ENCODE measurements around the gene MYO7B.

Gene MYO7B

DNA sequence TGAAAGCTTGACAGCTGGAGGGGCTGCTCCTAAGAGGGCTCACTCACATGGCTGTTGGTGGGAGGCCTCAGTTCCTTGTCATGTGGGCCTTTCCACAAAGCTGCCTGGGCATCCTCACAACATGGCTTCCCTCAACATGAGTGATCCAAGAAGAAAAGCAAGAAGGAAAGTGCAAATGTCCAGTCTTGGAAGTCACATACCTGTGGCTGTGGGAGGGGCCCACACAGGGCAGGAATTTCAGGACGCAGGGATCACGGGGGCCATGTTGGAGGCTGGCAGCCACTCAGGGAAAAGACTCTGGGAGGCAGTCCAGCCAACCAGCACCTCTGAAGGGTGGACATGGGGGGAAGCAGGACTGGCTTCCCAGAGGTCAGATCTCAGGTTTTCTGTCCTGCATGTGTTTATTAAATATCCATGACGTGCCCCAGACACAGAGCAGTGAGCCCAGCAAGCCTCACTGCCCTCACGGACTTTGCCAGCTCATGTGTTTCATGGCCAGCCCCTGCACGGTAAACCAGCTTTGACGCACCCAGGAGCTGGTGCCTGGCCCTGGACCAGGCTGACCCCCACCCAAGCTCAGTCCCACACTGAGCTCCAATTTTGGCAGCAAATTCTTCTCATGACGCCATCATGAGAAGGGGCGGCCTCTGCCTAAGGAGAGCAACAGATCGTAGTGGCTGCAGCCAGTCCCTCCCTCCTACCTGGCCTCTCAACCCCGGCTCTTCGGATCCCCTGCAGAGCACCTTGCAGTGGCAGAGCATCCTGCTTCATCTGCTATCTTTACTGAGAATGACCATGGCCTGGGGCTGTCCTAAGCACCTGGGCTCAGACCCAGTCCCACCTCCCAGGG lies 75.8 kb downstream of the MYO7B start:
- DNase-seq, result no peak

DNA sequence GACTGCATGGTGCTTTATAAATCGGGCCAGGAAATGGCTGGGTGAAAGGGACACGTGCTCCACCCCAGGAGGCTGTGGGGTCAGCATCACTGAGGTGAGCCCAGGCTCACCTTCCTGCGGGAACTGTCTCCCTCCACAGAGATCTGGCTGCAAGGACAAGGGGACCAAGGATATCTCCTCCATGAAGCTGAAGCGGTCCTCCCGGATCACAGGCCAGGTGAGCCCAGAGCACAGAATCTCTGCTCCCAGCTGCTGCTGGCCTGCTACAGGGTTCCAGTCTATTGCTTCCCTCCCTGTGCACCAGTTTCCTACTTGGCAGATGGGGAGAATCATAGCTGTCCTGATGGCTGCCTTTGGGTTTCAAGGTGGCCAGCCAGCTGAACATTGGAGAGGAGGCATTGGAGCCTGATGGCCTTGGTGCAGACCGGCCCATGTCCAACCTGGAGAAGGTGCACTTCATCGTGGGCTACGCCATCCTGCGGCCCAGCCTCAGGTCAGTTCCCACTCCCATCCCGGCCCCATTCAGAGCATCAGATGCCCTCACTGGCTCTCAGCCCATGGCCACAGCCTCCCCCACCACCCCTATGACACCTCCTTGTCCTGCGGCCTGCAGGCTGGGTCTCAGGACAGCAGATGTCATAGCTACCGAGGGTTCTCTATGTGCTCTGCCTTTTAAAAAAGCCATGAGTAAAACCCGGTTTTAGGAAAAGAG lies 76.8 kb downstream of the MYO7B start:
- no peak for DNase-seq

DNA sequence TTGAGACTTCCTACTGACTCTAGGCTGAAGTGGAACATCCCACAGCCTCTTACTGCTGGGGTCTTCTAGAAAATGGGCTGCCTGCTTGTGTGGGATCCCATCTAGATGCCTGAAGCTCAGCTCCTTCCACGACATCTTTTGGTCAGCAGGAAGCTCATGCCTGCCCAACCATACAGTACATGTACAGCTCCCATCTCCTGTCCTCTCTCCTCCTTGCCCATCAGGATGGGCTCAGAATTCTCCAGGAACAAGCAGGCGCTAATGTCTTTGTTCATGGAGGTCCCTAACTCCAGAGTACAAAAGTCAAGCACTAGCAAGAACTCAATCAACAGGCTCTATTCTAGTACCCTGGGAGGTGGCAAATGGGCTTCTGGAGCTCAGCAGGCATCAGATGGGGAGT lies 78.8 kb downstream of the MYO7B start:
- DNase-seq, result no peak

DNA sequence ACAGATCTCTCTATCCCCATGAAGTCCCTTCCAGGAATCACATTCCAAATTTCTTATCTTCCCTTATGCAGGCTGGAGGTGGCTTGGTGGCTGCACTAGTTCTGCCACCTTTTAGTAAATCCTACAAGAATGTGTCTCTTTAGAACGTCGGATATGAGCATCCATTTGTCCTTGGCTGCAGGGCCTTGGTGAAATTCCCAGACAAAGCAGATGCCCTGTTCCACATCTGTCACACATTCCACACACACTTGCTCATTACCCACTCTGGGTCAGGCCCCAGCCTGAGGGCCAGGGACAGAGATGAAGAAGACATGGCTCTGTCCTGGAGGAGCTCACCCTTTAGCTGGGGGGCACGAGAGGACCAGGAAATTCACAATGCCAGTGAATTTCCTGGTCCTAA lies 79.2 kb downstream of the MYO7B start:
- no peak for DNase-seq

DNA sequence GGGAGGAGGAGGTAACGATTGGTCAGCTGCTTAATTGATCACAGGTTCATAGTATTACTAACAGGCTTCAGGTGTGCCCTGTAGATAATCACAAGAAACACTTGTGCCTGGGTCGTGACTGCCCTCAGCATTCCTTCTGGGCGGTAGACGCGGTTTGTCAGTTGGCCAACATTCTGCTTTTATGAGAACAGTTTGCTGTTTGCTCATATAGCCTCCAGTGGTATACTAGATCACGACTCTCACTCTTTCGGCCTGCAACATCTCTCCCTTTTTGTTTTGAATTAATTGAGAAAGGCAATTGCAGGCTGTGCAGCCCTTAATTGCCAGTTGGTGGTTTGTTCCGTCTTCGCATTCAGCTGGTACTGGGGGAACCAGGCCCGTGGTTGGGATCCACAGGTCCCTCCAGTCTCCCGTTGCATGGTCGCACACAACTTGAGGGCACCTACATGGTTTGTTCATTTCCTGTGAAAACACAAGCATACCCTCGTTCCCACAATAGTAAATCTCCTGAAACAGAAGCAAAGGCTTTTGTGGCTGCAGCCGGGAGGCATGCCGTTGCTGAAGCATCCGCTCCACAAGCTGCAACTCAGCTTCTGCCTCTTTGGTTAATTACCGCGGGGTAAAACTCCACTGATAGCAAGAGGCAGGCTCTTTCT lies 80.2 kb downstream of the MYO7B start:
- DNase-seq, result no peak

DNA sequence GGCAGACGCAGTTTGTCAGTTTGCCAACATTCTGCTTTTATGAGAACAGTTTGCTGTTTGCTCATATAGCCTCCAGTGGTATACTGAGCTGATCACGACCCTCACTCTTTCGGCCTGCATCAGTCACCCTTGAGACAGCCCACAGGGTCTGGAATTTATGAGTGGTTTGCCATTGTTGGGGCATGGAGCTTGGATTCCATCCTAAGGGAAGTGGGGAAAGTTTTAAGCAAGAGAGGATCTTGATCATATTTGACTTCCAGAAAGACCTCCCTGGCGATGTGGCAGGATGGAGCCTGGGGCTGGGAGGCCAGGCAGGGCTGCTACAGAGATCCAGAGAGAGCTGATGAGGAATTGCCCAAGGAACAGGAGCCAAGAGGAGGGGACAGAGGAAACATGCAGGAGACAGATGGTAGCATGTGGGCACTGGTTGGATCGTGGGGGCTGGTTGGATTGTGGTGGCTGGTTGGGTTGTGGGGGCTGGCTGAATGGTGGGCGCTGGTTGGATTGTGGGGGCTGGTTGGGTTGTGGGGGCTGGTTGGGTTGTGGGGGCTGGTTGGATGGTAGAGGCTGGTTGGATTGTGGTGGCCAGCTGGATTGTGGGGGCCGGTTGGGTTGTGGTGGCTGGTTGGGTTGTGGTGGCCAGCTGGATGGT lies 83.2 kb downstream of the MYO7B start:
- DNase-seq, result no peak

DNA sequence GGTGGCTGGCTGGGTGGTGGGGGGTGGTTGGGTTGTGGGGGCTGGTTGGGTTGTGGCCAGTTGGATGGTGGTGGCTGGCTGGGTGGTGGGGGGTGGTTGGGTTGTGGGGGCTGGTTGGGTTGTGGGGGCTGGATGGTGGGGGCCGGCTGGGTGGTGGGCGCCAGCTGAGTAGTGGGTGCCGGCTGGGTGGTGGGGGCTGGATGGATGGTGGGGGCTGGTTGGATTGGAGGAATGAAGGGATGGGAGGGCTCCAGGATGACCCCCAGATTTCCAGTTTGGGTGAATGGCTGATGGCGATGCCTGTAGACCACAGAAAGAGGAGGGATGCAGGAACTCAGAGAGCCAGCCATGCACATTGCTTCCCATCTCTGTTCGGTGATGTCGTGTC lies 83.7 kb downstream of the MYO7B start:
- no peak for DNase-seq

DNA sequence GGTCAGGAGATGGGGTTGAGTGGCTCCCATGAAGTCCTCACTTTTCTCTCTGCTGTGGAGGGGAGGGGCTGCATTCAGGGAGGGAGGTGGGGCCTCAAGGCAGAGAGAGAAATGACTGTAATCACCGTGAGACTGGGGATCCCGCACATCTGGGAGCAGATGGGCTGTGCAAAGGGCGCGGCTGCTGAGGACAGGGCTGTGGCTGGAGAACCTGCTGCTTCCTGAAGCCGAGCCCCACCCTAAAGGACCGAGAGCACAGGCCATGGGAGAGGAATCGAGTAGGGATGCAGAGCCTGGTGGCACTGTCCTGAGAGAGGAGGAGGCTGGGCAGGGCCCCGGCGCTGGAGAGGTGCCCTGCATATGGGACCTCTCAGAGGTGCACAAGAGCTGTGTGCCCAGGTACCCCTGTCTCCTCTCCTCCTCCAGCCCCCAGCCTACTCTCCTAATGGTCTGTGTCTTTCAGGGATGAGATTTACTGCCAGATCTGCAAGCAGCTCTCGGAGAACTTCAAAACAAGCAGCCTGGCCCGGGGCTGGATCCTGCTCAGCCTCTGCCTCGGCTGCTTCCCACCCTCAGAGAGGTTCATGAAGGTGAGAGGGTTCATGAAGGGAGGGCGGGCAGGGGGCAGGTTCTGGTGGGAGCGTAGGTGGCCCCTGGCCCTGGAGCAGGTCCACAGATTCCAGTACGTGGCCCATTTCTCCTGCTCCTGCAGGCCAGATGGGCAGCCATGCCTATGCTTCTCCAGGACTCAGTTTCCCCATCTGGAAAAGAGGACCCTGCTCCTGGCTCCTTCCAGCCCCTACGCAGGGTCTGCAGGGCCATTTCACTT lies 84.6 kb downstream of the MYO7B start:
- no peak for DNase-seq

DNA sequence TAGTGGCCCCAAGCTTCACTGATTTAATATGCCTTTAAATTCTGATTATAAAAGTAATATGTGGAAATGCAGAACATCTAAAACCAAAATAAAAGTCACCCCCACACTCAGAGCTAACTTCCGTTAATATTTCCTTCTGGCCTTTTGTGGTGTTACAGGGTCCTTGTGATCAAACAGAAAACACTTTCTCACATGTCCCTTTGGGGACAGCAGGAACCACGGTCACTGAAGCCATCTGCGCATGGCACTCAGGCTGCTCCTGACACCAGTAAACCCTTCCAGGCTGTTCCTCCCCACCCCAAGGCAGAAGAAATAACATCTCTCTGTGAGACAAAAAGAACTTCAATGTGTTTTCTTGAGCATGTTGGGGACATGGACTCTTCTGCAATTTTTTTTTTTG lies 85.4 kb downstream of the MYO7B start:
- DNase-seq, result no peak

DNA sequence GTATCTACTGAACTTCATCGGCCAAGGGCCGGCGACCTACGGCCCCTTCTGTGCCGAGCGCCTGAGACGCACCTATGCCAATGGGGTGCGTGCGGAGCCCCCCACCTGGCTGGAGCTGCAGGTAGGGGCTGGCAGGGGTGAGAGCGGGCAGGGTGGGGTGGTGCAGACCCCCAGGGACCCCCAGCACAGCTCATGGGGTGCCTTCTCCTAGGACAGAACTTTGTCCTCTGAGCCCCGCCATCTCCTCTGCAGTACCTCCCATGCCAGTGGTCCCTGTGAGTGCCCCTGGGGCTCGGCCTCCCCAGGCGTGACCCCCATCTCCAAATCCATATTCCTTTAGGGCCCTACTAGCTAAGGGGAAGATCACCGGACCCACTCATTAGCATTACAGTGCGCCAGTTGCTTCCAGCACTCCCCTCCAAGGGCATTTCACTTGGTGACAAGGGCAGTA lies 86.5 kb downstream of the MYO7B start:
- DNase-seq, result no peak

DNA sequence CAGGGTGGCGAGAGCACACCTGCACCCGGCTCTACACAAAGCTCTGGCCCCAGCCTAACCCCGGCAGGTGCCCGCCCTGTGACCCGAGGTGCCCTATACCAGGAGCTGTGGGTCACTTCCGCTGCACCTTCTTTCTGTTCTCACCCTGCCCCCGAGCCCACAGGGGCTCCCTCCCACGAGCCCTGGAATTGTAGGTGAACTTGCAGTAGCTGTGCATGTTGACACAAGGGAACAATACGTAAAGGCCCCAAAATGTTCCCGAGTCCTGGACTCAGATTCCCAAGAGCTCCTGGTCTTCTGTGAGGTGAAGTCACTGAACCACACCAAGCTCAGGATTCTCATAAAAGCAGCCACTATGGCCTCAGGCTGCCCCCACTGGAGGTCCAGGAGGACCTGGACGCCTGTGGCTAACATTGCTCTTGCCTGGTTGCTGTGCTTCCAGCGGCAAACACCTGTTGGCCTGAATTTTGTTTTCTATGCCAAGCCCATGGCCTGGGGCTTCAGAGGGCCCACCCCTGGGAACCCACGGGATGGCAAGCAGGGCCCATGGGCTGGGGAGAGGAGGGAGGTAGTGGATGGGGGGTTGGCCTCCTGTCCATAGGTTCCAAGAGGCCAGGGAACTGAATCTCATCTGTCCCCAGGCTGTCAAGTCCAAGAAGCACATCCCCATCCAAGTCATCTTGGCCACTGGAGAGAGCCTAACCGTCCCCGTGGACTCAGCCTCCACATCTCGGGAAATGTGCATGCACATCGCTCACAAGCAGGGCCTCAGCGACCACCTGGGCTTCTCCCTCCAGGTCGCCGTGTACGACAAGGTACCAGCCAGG lies 87.3 kb downstream of the MYO7B start:
- no peak for DNase-seq

DNA sequence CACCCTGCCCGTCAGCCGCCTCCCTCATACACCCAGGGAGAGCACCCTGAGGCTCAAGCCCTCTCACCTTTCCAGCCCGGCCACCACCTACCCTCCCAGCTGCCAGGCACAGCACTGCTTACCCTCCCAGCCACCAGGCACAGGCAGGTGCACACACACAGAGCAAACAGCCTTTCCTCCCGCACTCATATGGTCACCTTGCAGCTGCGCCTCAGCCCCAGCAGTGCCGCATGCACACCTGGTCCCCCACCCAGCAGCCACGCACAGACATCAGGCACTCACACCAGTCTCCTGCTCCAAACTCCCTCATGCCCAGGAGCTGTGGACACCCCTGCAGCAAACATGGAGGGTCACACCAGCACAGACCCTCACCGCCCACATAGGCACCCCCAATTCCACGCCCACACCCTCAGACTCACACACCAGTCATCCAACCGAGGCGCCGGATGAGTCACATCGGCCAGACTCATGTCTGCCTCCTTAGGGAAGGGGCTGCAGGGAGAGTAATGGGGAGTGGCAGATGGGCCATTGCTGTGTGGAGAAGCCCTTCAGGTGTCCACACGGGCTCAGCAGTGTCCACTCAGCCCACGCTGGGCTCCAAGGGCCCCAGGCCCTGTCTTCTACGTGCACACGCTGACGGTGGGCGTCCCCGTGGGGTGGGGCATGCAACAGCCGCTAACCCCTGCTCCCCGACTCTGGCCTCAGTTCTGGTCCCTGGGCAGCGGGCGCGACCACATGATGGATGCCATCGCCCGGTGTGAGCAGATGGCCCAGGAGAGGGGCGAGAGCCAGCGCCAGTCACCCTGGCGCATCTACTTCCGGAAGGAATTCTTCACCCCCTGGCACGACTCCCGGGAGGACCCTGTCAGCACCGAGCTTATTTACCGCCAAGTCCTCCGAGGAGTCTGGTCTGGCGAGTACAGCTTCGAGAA lies 88.2 kb downstream of the MYO7B start:
- no peak for DNase-seq

DNA sequence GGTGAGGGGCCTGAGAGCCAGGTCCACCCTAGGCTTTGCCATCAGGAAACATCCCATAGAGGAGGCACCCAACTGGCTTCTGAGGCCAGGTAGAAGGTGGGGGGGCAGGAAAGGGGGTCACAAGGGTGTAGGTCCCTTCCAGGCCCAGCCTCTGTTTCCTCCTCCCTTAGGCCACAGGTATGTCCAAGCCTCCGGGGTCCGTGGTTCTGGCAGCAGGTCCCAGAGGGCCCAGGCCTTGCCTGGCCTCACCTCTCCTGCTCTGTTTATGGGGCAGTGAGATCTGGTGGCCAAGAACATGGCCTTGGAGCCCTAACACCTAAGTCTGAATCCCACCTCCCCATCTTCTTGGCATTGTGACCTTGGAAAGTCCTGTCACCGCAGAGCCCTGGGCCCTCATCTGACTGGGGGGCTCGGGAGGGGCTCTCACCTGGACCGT lies 88.9 kb downstream of the MYO7B start:
- no peak for DNase-seq

DNA sequence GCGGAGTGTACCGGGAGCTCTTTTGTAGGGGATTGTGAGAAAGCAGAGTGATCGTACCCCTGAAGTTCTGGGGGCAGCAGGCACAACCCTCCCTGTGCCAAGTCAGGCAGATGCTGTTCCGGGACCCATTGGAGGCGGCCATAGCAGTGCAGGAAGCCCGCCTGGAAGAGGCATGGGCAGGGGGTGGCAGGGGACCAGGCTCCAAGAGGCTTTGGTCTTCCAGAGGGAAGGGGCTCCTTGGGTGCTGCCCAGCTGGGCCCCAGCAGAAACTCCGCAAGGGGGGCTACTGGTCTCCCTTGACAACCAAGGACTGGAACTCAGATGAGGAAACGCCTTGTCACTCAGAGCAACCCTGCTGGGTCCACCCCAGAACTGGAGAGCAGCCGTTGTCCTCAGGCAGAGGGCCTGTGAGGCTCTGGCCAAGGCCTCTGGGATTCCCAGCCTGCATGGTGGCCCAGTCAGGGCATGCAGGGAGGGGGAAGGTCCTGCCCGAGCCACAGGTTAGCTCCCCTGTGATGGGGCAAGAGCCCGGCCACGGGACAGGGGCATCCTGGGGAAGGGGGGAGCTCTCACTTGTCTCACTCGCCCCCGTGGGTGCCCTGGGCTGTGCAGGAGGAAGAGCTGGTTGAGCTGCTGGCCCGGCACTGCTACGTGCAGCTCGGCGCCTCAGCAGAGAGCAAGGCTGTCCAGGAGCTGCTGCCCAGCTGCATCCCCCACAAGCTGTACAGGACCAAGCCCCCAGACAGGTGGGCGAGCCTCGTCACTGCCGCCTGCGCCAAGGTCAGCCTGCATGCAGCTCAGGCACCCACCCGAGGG lies 89.5 kb downstream of the MYO7B start:
- DNase-seq, result no peak

DNA sequence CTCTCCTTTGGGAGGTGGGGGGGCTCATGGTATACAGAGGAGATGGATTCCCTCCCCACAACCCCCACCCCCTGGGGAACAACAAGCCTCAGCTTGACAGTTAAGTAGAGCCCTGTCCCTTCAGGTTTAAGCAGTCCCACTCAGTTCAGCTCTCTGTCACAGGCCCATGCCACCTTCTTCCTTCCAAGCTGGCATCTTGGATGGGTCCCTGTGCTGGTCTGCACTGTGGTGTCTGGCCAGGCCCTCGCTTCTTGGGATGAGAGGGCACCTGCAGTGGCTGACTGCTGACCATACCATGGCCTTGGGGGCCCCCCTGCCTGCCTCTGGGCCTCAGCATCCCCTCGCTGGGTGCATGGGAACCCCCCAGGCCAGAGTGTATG lies 90.1 kb downstream of the MYO7B start:
- DNase-seq, result no peak

DNA sequence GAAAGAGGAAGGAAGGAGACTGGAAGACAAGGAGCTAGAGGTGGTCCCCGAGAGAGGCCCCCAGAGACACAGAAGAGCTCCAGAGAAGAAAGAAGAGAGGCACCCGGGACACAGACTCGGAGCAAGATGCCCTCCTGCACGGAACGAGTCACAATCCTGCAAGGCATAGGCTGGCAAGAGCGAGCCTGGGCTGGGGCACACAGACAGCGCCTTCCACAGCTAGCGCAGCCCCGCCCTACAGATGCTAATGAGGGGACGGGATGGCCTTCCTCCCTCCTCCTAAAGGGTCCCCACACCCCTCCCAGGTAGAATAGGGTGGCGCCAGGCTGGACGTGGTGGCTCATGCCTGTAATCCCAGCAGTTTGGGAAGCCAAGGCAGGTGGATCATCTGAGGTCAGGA lies 90.7 kb downstream of the MYO7B start:
- no peak for DNase-seq

DNA sequence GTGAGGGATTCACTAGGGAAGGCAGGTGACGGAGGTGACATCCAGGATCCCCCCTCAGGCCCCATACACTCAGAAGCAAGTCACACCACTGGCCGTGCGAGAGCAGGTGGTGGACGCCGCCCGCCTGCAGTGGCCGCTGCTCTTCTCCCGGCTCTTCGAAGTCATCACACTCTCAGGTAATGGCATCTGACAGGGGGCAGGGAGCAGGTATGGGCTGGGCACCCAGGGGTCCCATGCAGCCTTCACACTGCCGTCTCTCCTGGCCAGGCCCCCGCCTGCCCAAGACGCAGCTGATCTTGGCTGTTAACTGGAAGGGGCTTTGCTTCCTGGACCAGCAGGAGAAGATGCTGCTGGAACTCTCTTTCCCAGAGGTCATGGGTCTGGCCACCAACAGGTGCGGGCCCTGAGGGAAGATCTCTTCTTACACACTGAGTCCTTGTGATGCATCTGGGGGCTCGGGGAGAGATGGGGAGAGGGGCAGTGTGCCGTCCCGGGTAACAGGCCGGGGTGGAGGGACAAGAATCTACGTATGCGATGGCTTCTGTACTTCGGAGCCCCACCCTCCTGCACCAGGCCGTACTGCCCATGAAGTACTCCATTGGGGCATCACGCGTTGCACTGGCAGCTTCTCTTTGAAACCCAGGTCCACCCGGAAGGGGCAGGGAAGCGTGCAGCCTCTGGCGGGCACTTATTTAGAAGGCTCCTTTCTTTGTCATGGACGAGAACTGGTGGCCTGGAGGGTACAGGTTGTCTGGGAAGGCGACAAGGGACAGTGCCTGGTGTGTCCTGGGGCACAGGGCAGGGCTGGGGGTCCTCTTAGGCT lies 91.6 kb downstream of the MYO7B start:
- no peak for DNase-seq

DNA sequence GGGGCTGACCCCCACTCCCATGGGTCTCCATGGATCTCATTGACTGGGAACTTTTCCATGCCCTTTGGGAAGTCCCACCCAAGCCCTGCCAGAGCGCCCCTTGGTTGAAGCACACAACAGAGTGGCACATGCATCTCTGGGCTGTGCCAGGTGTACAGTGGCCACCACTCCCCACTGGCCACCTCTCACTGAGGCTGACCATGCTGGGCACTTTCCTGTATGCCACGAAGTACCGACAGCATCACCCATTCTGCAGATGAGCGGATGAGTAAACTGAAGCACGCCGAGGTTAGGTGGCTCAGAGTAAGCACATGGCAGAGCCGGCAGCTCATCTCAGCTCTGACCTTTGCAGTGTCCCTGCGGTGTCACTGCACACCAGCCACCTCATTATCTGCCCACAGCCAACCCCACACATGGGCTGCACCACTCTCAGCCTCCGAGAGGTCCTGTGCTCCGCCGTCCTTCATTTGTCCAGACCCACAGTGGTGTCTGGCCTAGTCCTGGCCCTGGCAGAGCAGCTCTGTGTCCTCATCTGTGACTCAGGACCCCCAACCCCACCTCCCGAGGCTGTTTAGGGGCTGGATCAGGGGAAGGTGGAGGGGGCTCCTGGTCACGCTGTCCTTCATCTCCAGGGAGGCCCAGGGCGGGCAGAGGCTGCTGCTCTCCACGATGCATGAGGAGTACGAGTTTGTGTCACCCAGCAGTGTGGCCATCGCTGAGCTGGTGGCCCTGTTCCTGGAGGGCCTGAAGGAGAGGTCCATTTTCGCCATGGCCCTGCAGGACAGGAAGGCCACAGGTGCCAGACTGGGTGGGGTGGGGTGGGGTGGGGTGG lies 92.5 kb downstream of the MYO7B start:
- DNase-seq, result no peak
